Testis (tissue), 3 donors: ENCODE results near the gene IRGC. TPM values are rescaled to one million over a fixed set of nuclear protein-coding genes. Genes with fewer than 3 reads are reported as not detected.

Experiments
- DNase-seq: peaks from one replicate; pipeline ENCODE4 v3.0.0-alpha.2; 2019
- H3K27ac ChIP-seq, 2 donors: fragments of 200-600 bp; sonication (generic); one replicate each; pipeline ENCODE4 v1.5.1; 2019
- H3K27me3 ChIP-seq: fragments of 200-600 bp; sonication (generic); one replicate; pipeline ENCODE4 v1.5.1; 2019
- H3K36me3 ChIP-seq: fragments of 200-600 bp; sonication (generic); one replicate; pipeline ENCODE4 v1.5.1; 2017; ENCODE audit warnings: low read depth; ENCODE audit errors: missing control alignments
- H3K4me1 ChIP-seq: fragments of 200-600 bp; sonication (generic); one replicate; pipeline ENCODE4 v1.5.1; 2019
- H3K4me3 ChIP-seq, 2 donors: fragments of 200-600 bp; sonication (generic); one replicate each; pipeline ENCODE4 v1.5.1; 2017 to 2019
- H3K9me3 ChIP-seq: fragments of 200-600 bp; sonication (generic); one replicate; pipeline ENCODE4 v1.5.1; 2017
- POLR2A ChIP-seq: fragments of 450-650 bp; IDR thresholded peaks from one replicate; pipeline ENCODE4 v1.6.1; 2017; ENCODE audit warnings: antibody characterized with exemption, mild to moderate bottlenecking, moderate library complexity
- WGBS, 2 donors: methylation state at CpG; one replicate each; pipeline ENCODE4 v1.1.5; 2018; 5-methylcytosine and 5-hydroxymethylcytosine counted together
- intact Hi-C: fragments of 100-400 bp; cut with DNase I; formaldehyde crosslinking; loops from one replicate; pipeline ENCODE4 v1.15.1; 2023; ENCODE audit warnings: low total_unique reads
- polyA plus RNA-seq: library from polyadenylated mRNA; stranded (reverse); fragments of 350-450 nt; fragmentation: Illumina TruSeq; extraction: RNeasy Lipid Tissue Mini Kit (QIAGEN cat#74804); gene quantifications from one replicate; pipeline ENCODE4 v1.2.3, GENCODE V29; 2014; ENCODE audit warnings: low read depth, low replicate concordance; ENCODE audit not compliant: insufficient read depth
- total RNA-seq, 2 donors: library from RNA; depleted of rRNA; stranded (reverse); fragments of >200 nt; gene quantifications; one replicate each; pipeline ENCODE4 v1.2.3, GENCODE V29; 2016
- TF ChIP-seq, protein P1 (sequence below), 3 experiments: fragments of 450-650 bp in 2 of 3; fragments of 200-600 bp in 1 of 3; sonication (generic) in 1 of 3; IDR thresholded peaks; one replicate each; pipeline ENCODE4 v1.5.1; 2016 to 2019; ENCODE audit warnings: antibody characterized with exemption in 3 of 3, mild to moderate bottlenecking in 2 of 3, moderate library complexity in 1 of 3

IRGC gene
- total and polyA plus RNA-seq, 3 donors from 2014 or later, result 97.4 to 218 (median 167) TPM

DNA sequence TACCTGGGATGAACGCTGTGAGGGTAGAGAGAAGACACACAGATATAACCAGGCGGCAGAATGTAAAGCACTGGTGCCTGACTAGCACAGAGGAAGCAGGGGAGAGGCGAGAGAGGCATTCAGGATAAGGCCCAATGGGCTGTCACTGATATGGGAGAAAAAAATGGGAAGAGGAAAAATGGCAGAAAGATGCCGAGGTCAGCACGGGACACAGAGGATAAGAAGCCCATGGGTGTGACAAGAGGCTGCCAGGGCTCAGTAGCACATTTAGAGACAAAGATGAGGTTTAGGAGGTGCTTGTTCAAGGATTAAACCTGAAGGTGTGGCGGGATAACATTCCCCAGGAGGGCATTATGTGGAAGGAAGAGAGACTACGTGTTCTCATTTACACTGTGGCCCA is 33.3 kb downstream of the IRGC start:
- WGBS, 2 donors, result 89 to 91% methylated on average over 7 of the region's 7 CpGs
- Histone ChIP-seq H3K4me1 (peaks cover 9% of the 10 kb centered on the region), H3K27ac (no peak overlapping the region), H3K4me3 (no peak overlapping the region), H3K36me3 (no peaks in the 10 kb centered on the region), H3K9me3 (no peaks in the 10 kb centered on the region), H3K27me3 (no peaks in the 10 kb centered on the region)
- TF ChIP-seq, protein P1, sequence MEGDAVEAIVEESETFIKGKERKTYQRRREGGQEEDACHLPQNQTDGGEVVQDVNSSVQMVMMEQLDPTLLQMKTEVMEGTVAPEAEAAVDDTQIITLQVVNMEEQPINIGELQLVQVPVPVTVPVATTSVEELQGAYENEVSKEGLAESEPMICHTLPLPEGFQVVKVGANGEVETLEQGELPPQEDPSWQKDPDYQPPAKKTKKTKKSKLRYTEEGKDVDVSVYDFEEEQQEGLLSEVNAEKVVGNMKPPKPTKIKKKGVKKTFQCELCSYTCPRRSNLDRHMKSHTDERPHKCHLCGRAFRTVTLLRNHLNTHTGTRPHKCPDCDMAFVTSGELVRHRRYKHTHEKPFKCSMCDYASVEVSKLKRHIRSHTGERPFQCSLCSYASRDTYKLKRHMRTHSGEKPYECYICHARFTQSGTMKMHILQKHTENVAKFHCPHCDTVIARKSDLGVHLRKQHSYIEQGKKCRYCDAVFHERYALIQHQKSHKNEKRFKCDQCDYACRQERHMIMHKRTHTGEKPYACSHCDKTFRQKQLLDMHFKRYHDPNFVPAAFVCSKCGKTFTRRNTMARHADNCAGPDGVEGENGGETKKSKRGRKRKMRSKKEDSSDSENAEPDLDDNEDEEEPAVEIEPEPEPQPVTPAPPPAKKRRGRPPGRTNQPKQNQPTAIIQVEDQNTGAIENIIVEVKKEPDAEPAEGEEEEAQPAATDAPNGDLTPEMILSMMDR (IDR thresholded peaks at IDR 0.05), result no peak
- no peak for TF ChIP-seq POLR2A
- intact Hi-C loops, result loop anchor here (5.0 kb wide), 1 partner anchor 33 kb away; the partner anchor contains the start of gene KCNN4
- no peak for DNase-seq

DNA sequence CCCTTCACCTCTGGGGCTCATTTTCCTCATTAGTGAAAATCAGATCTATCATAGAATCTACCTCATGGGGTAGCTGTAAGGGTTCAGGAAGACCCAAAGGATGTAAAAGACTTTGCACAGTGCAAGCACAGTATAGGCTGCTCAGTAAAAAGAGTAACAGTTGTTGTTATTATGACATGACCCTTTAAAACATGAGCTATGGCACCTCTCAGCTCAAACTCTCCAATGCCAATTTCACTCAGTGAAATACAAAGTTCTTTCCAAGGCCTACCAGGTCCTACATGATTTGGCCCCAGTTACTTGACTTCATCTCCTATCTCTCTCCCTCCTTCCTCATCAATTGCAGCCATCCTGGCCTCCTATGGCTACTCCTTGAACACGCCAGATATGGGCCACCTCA is 34.0 kb downstream of the IRGC start:
- Histone ChIP-seq H3K36me3 (no peaks in the 10 kb centered on the region), H3K4me1 (peaks cover 9% of the 10 kb centered on the region), H3K27me3 (no peaks in the 10 kb centered on the region), H3K4me3 (no peak overlapping the region), H3K27ac (no peak overlapping the region), H3K9me3 (no peaks in the 10 kb centered on the region)
- intact Hi-C loops, result loop anchor here (5.0 kb wide), 1 partner anchor 32 kb away; the partner anchor contains the start of gene KCNN4
- DNase-seq, result no peak
- TF ChIP-seq POLR2A, result no peak
- TF ChIP-seq, protein P1 (IDR thresholded peaks at IDR 0.05), result no peak
- WGBS, 2 donors, result 84 to 87% methylated on average over 1 of the region's 1 CpG

DNA sequence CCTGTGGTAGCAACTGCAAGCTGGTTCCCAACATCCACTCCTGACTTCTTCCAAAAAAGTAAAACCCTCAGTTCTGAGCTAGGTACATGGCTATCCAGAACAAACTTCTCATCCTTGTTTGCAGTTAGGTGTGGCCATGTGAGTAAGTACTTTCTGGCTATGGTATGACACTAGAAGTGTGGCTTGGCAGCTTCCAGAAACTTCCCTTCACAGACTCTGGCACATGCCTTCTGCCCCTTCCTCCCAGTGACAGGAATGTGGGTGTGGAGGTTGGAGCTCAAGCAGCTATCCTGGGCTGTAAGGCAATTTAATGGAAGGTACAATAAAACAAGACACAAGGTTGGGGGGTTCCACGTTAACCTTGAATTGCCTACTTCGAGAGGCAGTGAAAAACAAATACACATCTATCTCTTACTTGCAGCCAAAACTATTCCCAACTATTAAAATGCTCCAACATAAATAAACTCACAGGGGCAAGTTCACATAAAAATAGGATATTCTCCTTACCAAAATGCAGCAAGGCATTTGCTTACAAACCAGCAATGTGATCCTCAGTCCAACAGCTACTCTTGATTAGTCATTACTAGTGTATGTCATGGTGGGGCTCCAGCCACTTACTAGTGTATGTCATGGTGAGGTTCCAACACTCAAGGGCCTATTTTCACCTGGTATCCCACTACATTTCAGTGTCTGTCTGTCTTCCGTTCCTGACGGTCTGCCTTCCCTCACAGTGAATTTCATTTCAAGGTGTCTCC is 35.8 kb downstream of the IRGC start:
- peaks cover 9% of the 10 kb centered on the region for H3K4me1 ChIP-seq
- no peaks in the 10 kb centered on the region for H3K9me3 ChIP-seq
- no peak overlapping the region for H3K27ac ChIP-seq
- no peak for TF ChIP-seq POLR2A
- TF ChIP-seq, protein P1 (IDR thresholded peaks at IDR 0.05), result no peak
- no peaks in the 10 kb centered on the region for H3K36me3 ChIP-seq
- no peaks in the 10 kb centered on the region for H3K27me3 ChIP-seq
- DNase-seq, result no peak
- intact Hi-C loops, result no loop called here
- WGBS, 2 donors, result 91 to 93% methylated on average over 4 of the region's 4 CpGs
- H3K4me3 ChIP-seq, result no peak overlapping the region

DNA sequence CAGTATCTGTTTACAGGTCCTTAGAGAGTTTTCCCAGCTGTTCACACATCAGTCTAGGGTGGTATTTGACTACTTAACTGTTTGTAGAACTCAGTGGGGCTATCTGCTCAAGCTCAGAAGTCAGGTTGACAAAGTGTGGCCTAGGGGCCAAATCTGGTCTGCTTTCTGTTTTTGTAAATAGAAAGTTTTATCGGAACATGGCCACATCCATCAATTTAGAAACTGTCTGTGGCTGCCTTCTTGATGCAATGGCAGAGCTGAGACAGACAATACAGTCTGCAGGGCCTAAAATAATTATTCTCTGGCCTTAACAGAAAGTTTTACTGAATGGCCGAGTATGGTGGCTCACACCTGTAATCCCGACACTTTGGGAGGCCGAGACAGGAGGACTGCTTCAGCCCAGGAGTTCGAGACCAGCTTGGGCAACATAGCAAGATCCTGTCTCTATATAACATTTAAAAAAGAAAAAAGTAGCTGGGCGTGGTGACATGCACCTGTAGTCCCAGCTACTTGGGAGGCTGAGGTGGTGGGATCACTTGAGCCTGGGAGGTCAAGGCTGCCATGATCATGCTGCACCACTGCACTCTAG is 36.5 kb downstream of the IRGC start:
- Histone ChIP-seq H3K27me3 (no peaks in the 10 kb centered on the region), H3K27ac (no peak overlapping the region), H3K9me3 (no peaks in the 10 kb centered on the region), H3K4me1 (peaks cover 9% of the 10 kb centered on the region), H3K36me3 (no peaks in the 10 kb centered on the region), H3K4me3 (no peak overlapping the region)
- intact Hi-C loops, result no loop called here
- DNase-seq, result no peak
- no peak for TF ChIP-seq POLR2A
- TF ChIP-seq, protein P1 (IDR thresholded peaks at IDR 0.05), result no peak
- WGBS, 2 donors, result 93 to 99% methylated on average over 3 to 6 of the region's 6 CpGs

DNA sequence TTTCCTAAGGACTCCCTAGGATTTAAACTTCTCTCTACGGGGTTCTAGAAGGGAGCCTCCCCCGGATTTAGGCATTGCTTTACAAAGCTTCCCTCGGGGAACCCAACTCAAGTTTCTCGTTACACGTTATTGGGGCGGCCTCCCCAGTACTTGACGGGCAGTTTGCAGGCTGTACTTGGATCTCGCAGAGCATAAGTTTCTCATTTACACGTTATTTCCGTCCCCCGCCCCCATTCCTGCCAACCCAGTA is 38.3 kb downstream of the IRGC start:
- 0% methylated on average over 9 to 11 of the region's 11 CpGs for WGBS, 2 donors
- TF ChIP-seq POLR2A, result no peak
- TF ChIP-seq, protein P1 (IDR thresholded peaks at IDR 0.05), result no peak

More for the DNA sequence above, 38.3 kb downstream of the IRGC start:
- Histone ChIP-seq H3K36me3 (no peaks in the 10 kb centered on the region), H3K27ac (peak overlapping the region; percentile 96 to 97), H3K4me1 (peaks cover 9% of the 10 kb centered on the region), H3K9me3 (no peaks in the 10 kb centered on the region), H3K4me3 (peak overlapping the region; percentile 61 to 90), H3K27me3 (no peaks in the 10 kb centered on the region)
- intact Hi-C loops, result no loop called here
- no peak for DNase-seq
